T-helper 2 cell treated with Interferon-gamma antibody and Interleukin-4, amounts not matched to agents 5 μg/mL and 100 μg/mL, for 36 hours (primary cell): ENCODE results near the gene NAA16.

Experiments used
- DNase-seq: peaks from one replicate; pipeline ENCODE4 v3.0.0; 2021; ENCODE audit warnings: low spot score
- H3K27ac Mint-ChIP-seq: one replicate; pipeline ENCODE4 v1.8.0; 2021; ENCODE audit warnings: mild to moderate bottlenecking, mixed read lengths
- H3K27me3 Mint-ChIP-seq: one replicate; pipeline ENCODE4 v1.8.0; 2021; ENCODE audit warnings: low read depth, mixed read lengths
- H3K36me3 Mint-ChIP-seq: one replicate; pipeline ENCODE4 v1.8.0; 2021; ENCODE audit warnings: low read depth, mixed read lengths
- H3K4me1 Mint-ChIP-seq: one replicate; pipeline ENCODE4 v1.8.0; 2021; ENCODE audit warnings: low read depth, mixed read lengths
- H3K4me3 Mint-ChIP-seq: one replicate; pipeline ENCODE4 v1.8.0; 2022; ENCODE audit warnings: mild to moderate bottlenecking, moderate library complexity, mixed read lengths
- H3K9me3 Mint-ChIP-seq: one replicate; pipeline ENCODE4 v1.8.0; 2021; ENCODE audit warnings: mixed read lengths

The NAA16 gene

GRCh38 chr13:41313659-41314197, 2.7 kb downstream of the NAA16 start:
- Mint-ChIP-seq H3K36me3 (peaks cover 12% of the 10 kb centered on the region), H3K4me3 (peak overlapping the region; percentile 48), H3K27me3 (no peaks in the 10 kb centered on the region), H3K9me3 (no peaks in the 10 kb centered on the region), H3K4me1 (peaks cover 33% of the 10 kb centered on the region), H3K27ac (no peak overlapping the region)
- no peak for DNase-seq

DNA sequence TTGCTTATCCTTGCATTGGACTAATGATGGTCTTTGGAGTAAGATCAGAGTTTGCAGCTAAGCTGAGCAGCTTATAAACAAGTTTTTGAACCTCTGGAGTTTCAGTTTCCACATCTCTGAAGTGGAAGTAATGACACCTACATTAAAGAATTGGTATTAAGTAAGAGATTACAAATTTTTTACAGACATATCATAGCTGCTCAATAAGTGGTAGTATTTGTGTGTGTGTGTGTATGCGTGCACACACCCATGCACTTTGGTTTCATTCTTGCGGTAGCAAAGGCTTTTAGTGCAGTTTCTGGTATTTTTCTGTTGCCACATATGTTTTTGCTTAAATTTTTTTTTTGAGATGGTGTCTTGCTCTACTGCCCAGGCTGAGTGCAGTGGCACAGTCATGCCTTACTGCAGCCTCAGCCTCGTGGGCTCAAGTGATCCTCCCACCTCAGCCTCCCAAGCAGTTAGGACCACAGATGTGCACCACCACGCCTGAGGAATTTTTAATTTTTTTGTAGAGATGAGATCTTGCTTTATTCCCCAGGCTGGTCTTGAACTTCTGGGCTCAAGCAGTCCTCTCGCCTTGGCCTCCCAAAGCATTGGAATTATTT, 4.5 kb downstream of the NAA16 start:
- peaks cover 17% of the 10 kb centered on the region for H3K36me3 Mint-ChIP-seq
- H3K9me3 Mint-ChIP-seq, result no peaks in the 10 kb centered on the region
- peak overlapping the region; percentile 23 for H3K27ac Mint-ChIP-seq
- no peaks in the 10 kb centered on the region for H3K27me3 Mint-ChIP-seq
- peaks cover 31% of the 10 kb centered on the region for H3K4me1 Mint-ChIP-seq
- DNase-seq, result no peak
- peak overlapping the region; percentile 17 for H3K4me3 Mint-ChIP-seq

- Mint-ChIP-seq H3K27me3 (no peaks in the 10 kb centered on the region), H3K27ac (no peak overlapping the region), H3K4me1 (peaks cover 29% of the 10 kb centered on the region)
Measured at GRCh38 chr13:41317243-41317642, 6.2 kb downstream of the NAA16 start.

DNA sequence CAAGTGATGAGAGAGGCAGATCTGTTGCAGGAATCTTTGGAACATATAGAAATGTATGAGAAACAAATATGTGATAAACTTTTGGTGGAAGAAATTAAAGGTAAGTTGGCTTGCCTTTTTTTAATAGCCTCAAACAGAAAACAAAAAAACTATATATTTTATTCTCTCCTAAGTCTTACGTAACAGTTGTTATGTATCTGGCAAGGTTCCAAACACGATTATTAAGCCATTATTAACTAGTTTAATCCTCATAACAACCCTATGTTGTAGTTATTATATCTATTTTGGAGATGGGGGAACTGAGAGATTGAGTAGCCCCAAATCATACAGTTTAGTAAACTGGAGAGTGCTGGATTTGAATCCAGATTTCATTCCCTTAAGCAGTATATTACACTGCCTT, 14.7 kb downstream of the NAA16 start:
- no peaks in the 10 kb centered on the region for H3K27me3 Mint-ChIP-seq
- no peak overlapping the region for H3K4me3 Mint-ChIP-seq
- no peaks in the 10 kb centered on the region for H3K9me3 Mint-ChIP-seq
- no peak overlapping the region for H3K27ac Mint-ChIP-seq
- H3K36me3 Mint-ChIP-seq, result peaks cover 49% of the 10 kb centered on the region
- no peak for DNase-seq
- H3K4me1 Mint-ChIP-seq, result peaks cover 17% of the 10 kb centered on the region

More at GRCh38 chr13:41317243-41317642, 6.2 kb downstream of the NAA16 start:
- no peak for DNase-seq
- Mint-ChIP-seq H3K9me3 (no peaks in the 10 kb centered on the region), H3K36me3 (peaks cover 27% of the 10 kb centered on the region), H3K4me3 (no peak overlapping the region)

DNA sequence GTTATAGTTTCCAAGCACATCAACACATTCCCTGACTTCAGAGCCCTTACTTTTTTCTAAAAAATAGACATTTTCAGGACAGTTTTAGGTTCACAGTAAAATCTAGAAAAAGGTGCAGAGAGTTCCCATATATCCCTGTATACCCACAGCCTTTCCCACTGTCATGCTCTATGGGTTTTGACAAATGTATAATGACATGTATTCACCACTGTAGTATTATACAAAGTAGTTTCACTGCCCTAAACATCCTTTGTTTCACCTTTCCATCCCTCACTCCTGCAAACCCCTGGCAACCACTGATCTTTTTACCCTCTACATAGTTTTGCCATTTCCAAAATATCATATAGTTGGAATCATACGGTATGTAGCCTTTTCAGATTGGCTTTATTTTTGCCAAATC, 15.6 kb downstream of the NAA16 start:
- Mint-ChIP-seq H3K9me3 (no peaks in the 10 kb centered on the region), H3K4me1 (peaks cover 19% of the 10 kb centered on the region), H3K27me3 (no peaks in the 10 kb centered on the region), H3K36me3 (peaks cover 50% of the 10 kb centered on the region), H3K27ac (no peak overlapping the region), H3K4me3 (no peak overlapping the region)
- DNase-seq, result no peak

DNA sequence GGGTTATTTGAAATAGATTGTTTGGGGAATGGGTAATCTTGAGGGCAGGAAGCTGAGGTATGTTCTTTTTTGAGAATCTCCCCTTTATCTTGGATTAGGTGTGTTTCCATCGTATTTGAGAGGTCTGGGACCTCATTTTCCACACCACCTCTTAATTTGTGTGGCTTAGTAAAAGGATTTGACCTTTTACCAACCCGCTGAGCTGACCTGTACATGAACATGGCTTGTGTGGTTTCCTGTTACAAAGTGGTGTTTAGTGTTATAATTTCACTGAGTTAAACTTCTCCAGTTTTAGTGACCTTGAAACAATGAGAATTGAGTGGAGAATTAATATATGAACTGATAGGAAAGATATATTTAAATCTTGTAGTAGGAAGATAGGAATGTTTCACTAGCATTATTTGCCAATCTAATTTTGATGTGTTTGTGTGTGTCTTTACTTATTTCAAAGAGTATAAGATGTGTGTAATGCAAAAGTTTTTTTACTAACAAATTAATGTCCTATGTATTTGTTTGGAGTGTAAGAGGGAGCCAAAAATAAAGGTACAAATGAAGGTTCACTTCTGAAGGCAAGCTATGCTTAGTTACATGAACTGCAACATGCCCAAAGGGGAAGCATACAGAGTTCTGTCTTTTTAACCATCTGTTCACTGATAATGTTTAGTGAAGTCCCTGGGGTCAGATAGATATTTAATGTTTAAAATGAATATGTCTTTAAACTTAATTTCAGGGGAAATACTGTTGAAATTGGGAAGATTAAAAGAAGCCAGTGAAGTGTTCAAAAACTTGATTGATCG, 17.1 kb downstream of the NAA16 start:
- peaks cover 16% of the 10 kb centered on the region for H3K4me1 Mint-ChIP-seq
- no peaks in the 10 kb centered on the region for H3K9me3 Mint-ChIP-seq
- DNase-seq, result no peak
- peaks cover 41% of the 10 kb centered on the region for H3K36me3 Mint-ChIP-seq
- H3K27ac Mint-ChIP-seq, result no peak overlapping the region
- H3K4me3 Mint-ChIP-seq, result peak overlapping the region; percentile 8
- no peaks in the 10 kb centered on the region for H3K27me3 Mint-ChIP-seq

DNA sequence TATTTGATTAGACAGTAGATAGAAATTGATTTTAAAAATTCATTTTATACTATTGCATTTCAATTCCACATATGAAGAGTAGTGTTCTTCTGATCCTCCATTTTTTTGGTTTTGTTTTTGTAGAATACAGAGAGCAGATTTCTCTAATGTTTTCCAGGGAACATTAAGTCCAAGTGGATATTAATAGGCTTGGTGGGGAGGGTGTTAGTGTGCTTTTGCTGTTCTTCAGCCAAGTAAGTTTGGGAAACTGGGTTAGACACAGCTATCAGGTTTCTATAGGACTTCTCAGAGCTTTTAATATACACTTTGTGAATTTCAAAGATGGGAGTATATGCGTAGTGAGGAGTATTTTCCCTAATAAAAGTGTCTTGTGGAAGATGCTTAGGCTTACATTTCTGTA, 21.8 kb downstream of the NAA16 start:
- H3K27ac Mint-ChIP-seq, result no peak overlapping the region
- no peaks in the 10 kb centered on the region for H3K27me3 Mint-ChIP-seq
- H3K4me1 Mint-ChIP-seq, result peaks cover 13% of the 10 kb centered on the region
- no peak for DNase-seq
- H3K4me3 Mint-ChIP-seq, result no peak overlapping the region
- H3K36me3 Mint-ChIP-seq, result peaks cover 40% of the 10 kb centered on the region
- no peaks in the 10 kb centered on the region for H3K9me3 Mint-ChIP-seq

DNA sequence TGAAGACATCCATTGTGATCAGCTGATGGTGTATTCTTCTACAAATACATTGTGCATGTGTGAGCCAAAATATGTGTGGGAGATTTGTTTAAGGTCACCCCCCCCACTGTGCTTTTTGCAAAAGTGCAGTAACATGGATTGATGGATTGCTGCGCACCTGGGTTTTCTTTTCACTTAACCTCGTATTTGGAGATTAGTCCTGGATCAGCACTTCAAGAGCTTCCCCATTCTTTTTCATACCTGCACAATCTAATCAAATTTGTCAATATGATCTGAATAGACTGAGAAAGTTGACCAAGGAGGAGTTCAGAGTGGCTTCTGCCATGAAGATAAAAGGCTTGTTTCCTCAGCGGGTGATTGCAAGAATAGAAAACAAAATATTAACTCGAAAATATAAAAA, 23.7 kb downstream of the NAA16 start:
- H3K9me3 Mint-ChIP-seq, result no peaks in the 10 kb centered on the region
- DNase-seq, result no peak
- H3K36me3 Mint-ChIP-seq, result peaks cover 32% of the 10 kb centered on the region
- H3K27me3 Mint-ChIP-seq, result no peaks in the 10 kb centered on the region
- peaks cover 7% of the 10 kb centered on the region for H3K4me1 Mint-ChIP-seq
- H3K4me3 Mint-ChIP-seq, result no peak overlapping the region
- no peak overlapping the region for H3K27ac Mint-ChIP-seq

- DNase-seq, result no peak
- H3K27ac Mint-ChIP-seq, result no peak overlapping the region
- no peaks in the 10 kb centered on the region for H3K9me3 Mint-ChIP-seq
- peaks cover 22% of the 10 kb centered on the region for H3K4me1 Mint-ChIP-seq
- no peaks in the 10 kb centered on the region for H3K27me3 Mint-ChIP-seq
- no peak overlapping the region for H3K4me3 Mint-ChIP-seq
- H3K36me3 Mint-ChIP-seq, result peaks cover 55% of the 10 kb centered on the region
Measured at GRCh38 chr13:41344358-41344757, 33.3 kb downstream of the NAA16 start.

GRCh38 chr13:41345165-41345913, 34.3 kb downstream of the NAA16 start:
- no peaks in the 10 kb centered on the region for H3K27me3 Mint-ChIP-seq
- peak overlapping the region; percentile 6 for H3K27ac Mint-ChIP-seq
- H3K4me1 Mint-ChIP-seq, result peaks cover 21% of the 10 kb centered on the region
- no peak for DNase-seq
- no peak overlapping the region for H3K4me3 Mint-ChIP-seq
- H3K9me3 Mint-ChIP-seq, result no peaks in the 10 kb centered on the region
- H3K36me3 Mint-ChIP-seq, result peaks cover 53% of the 10 kb centered on the region

DNA sequence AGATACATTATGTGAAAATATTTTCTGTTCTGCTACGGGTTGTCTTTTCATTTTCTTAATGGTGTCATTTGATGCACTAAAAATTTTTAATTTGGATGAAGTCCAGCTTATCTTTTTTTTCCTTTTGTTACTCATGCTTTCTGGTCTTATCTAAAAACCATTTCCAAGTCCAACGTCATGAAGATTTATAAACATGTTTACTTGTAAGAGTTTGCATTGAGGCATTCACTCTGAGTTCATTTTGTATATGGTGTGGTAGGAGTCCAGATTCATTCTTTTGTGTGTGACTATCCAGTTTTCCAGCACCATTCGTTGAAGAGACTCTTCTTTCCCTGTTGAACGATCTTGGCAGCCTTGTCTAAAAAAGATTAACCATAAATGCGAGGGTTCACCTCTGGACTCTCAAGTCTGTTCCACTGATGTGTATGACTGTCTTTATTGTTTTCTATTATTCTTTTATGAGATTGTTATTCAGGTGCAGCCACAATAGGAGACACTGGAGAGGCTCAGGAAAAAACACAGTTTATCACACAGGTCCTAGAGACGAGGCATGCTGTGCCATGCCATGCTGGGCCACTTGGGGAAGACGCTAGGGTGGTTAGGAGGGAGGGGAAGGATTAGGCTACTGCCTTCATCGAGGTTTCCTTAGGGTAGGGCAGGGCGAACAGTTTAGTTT, 35.0 kb downstream of the NAA16 start:
- no peak for DNase-seq
- H3K27me3 Mint-ChIP-seq, result no peaks in the 10 kb centered on the region
- H3K27ac Mint-ChIP-seq, result no peak overlapping the region
- H3K4me3 Mint-ChIP-seq, result no peak overlapping the region
- peaks cover 21% of the 10 kb centered on the region for H3K4me1 Mint-ChIP-seq
- peaks cover 49% of the 10 kb centered on the region for H3K36me3 Mint-ChIP-seq
- no peaks in the 10 kb centered on the region for H3K9me3 Mint-ChIP-seq

GRCh38 chr13:41352935-41353840, 42.1 kb downstream of the NAA16 start:
- Mint-ChIP-seq H3K27ac (peak overlapping the region; percentile 89), H3K4me3 (peak overlapping the region; percentile 29), H3K36me3 (peaks cover 34% of the 10 kb centered on the region), H3K9me3 (no peaks in the 10 kb centered on the region), H3K4me1 (peaks cover 33% of the 10 kb centered on the region), H3K27me3 (no peaks in the 10 kb centered on the region)
- DNase-seq, result peak; percentile 36

- Mint-ChIP-seq H3K4me1 (peaks cover 34% of the 10 kb centered on the region), H3K9me3 (no peaks in the 10 kb centered on the region), H3K36me3 (peaks cover 35% of the 10 kb centered on the region), H3K27me3 (no peaks in the 10 kb centered on the region), H3K4me3 (no peak overlapping the region), H3K27ac (peak overlapping the region; percentile 47)
- no peak for DNase-seq
Measured at GRCh38 chr13:41354416-41354815, 43.3 kb downstream of the NAA16 start.
